H1 (cell line): ENCODE measurements around the gene NECAP2. TPM values are rescaled to one million over a fixed set of nuclear protein-coding genes. Genes with fewer than 3 reads are reported as not detected.
A peak's percentile ranks its signal among the peaks of the same experiment; 100 is the strongest.

ENCODE experiments used
- CTCF ChIA-PET: fragments of 300-600 bp; sonication (Branson Sonifier 250); formaldehyde crosslinking; loops from one replicate; lab custom pipeline; 2021; ENCODE audit not compliant: partially characterized antibody; lab: Charles Lee
- POLR2A ChIA-PET: fragments of 300-600 bp; sonication (Branson Sonifier 250); formaldehyde crosslinking; loops from one replicate; lab custom pipeline; 2021; ENCODE audit warnings: inconsistent platforms; ENCODE audit not compliant: partially characterized antibody; lab: Charles Lee
- DNase-seq, 2 experiments: peaks; one replicate each; pipeline versions ENCODE4 v3.0.0 to v3.0.0-alpha.2; 2010 to 2022; ENCODE audit warnings: low spot score in 2 of 2, low read depth in 1 of 2, mixed read lengths in 1 of 2
- FAIRE-seq: peaks from 2 replicates; lab custom pipeline; 2011; peaks lifted over from hg19 to GRCh38; lab: Jason Lieb, UNC
- H2AFZ ChIP-seq: 2 replicates; pipeline ENCODE4 v1.8.1; 2012; ENCODE audit warnings: low read length, inconsistent platforms
- H2AK5ac ChIP-seq: 2 replicates; pipeline ENCODE4 v1.6.1; 2013; ENCODE audit warnings: low read depth, low read length
- H2BK120ac ChIP-seq: replicated peaks from 2 replicates; pipeline ENCODE3; 2013; ENCODE audit warnings: low read depth, low read length, inconsistent platforms
- H2BK12ac ChIP-seq: 2 replicates; pipeline ENCODE4 v1.6.1; 2013; ENCODE audit warnings: low read depth, low read length
- H2BK15ac ChIP-seq: 2 replicates; pipeline ENCODE4 v1.6.1; 2013; ENCODE audit warnings: low read length
- H2BK20ac ChIP-seq: 2 replicates; pipeline ENCODE4 v1.6.1; 2013; ENCODE audit warnings: low read length
- H2BK5ac ChIP-seq: 2 replicates; pipeline ENCODE4 v1.6.1; 2013; ENCODE audit warnings: low read depth, low read length
- H3K14ac ChIP-seq: 2 replicates; pipeline ENCODE4 v1.6.1; 2013; ENCODE audit warnings: inconsistent platforms; ENCODE audit not compliant: insufficient read length
- H3K18ac ChIP-seq: 2 replicates; pipeline ENCODE4 v1.6.1; 2013; ENCODE audit warnings: low read length; ENCODE audit errors: extremely low read depth
- H3K23ac ChIP-seq: 2 replicates; pipeline ENCODE4 v1.6.1; 2013; ENCODE audit warnings: inconsistent platforms; ENCODE audit not compliant: insufficient read length
- H3K23me2 ChIP-seq: 2 replicates; pipeline ENCODE4 v1.6.1; 2013; ENCODE audit warnings: low read depth, low read length
- H3K27ac ChIP-seq: 2 replicates; pipeline ENCODE4 v1.6.1; 2011; ENCODE audit warnings: low read depth, low read length, inconsistent platforms
- H3K27me3 ChIP-seq, 4 experiments: replicated peaks in 1 of 4; 1 replicate in 1 of 4; 2 replicates in 3 of 4; pipeline versions ENCODE4 v1.6.1 to v1.8.1; 2011 to 2013; ENCODE audit warnings: low read length in 3 of 4, mild to moderate bottlenecking in 3 of 4, inconsistent platforms in 2 of 4, mixed read lengths in 2 of 4, moderate library complexity in 1 of 4; ENCODE audit not compliant: control insufficient read depth in 3 of 4, insufficient read depth in 3 of 4; ENCODE audit errors: extremely low read depth in 1 of 4
- H3K36me3 ChIP-seq, 4 experiments: 2 replicates each; pipeline versions ENCODE4 v1.6.1 to v1.8.1; 2011 to 2013; ENCODE audit warnings: mild to moderate bottlenecking in 4 of 4, low read length in 3 of 4, moderate library complexity in 2 of 4, control low read depth in 1 of 4, inconsistent platforms in 1 of 4; ENCODE audit not compliant: insufficient read depth in 4 of 4, control insufficient read depth in 2 of 4
- H3K4ac ChIP-seq: replicated peaks from 2 replicates; pipeline ENCODE3; 2013; ENCODE audit warnings: low read length, low read depth, mixed read lengths, inconsistent platforms; ENCODE audit not compliant: insufficient read length
- H3K4me1 ChIP-seq, 4 experiments: replicated peaks in 1 of 4; 1 replicate in 1 of 4; 2 replicates in 3 of 4; pipeline versions ENCODE4 v1.6.1 to v1.8.1; 2011 to 2013; ENCODE audit warnings: low read length in 3 of 4, inconsistent platforms in 2 of 4, mixed read lengths in 1 of 4; ENCODE audit not compliant: insufficient read depth in 4 of 4, control insufficient read depth in 3 of 4
- H3K4me2 ChIP-seq, 2 experiments: 2 replicates each; pipeline versions ENCODE4 v1.6.1 to v1.8.1; 2011 to 2013; ENCODE audit warnings: low read depth in 2 of 2, low read length in 2 of 2, control low read depth in 1 of 2, inconsistent platforms in 1 of 2, mild to moderate bottlenecking in 1 of 2; ENCODE audit not compliant: insufficient read depth in 1 of 2
- H3K4me3 ChIP-seq, 4 experiments: fragments of 200-600, 300-600 bp in 1 of 4; sonication (generic), shearing (Covaris generic), sonication (Bioruptor Twin) in 1 of 4; 2 replicates each; pipeline versions ENCODE4 v1.5.1 to v1.8.1; 2011 to 2016; ENCODE audit warnings: low read length in 4 of 4, low read depth in 3 of 4, control low read depth in 2 of 4, inconsistent platforms in 2 of 4, mild to moderate bottlenecking in 2 of 4, mixed read lengths in 1 of 4, moderate library complexity in 1 of 4; ENCODE audit not compliant: insufficient read depth in 2 of 4; ENCODE audit errors: extremely low read depth in 1 of 4
- H3K56ac ChIP-seq: replicated peaks from 2 replicates; pipeline ENCODE3; 2013; ENCODE audit warnings: low read depth, mild to moderate bottlenecking, mixed read lengths, low read length, inconsistent platforms; ENCODE audit not compliant: insufficient read length
- H3K79me1 ChIP-seq: 2 replicates; pipeline ENCODE4 v1.6.1; 2013; ENCODE audit warnings: low read depth, low read length, control low read depth
- H3K79me2 ChIP-seq, 2 experiments: 2 replicates each; pipeline versions ENCODE4 v1.6.1 to v1.8.1; 2012 to 2013; ENCODE audit warnings: low read length in 2 of 2, mild to moderate bottlenecking in 2 of 2, inconsistent platforms in 1 of 2; ENCODE audit not compliant: insufficient read depth in 2 of 2, control insufficient read depth in 1 of 2
- H3K9ac ChIP-seq, 4 experiments: replicated peaks in 1 of 4; 1 replicate in 1 of 4; 2 replicates in 3 of 4; pipeline versions ENCODE4 v1.6.1 to v1.8.1; 2011 to 2013; ENCODE audit warnings: low read depth in 3 of 4, low read length in 3 of 4, control low read depth in 2 of 4, mild to moderate bottlenecking in 2 of 4, moderate library complexity in 2 of 4, inconsistent platforms in 1 of 4; ENCODE audit errors: extremely low read depth in 1 of 4
- H3K9me3 ChIP-seq, 2 experiments: 2 replicates each; pipeline versions ENCODE4 v1.6.1 to v1.8.1; 2012 to 2013; ENCODE audit warnings: mild to moderate bottlenecking in 2 of 2, moderate library complexity in 2 of 2, control low read depth in 1 of 2, inconsistent platforms in 1 of 2, low read depth in 1 of 2, low read length in 1 of 2, mixed read lengths in 1 of 2; ENCODE audit not compliant: insufficient read depth in 2 of 2
- H4K20me1 ChIP-seq, 2 experiments: replicated peaks in 1 of 2; 2 replicates each; pipeline versions ENCODE3 to v1.8.1; 2011 to 2013; ENCODE audit warnings: inconsistent platforms in 2 of 2, low read length in 2 of 2, mild to moderate bottlenecking in 1 of 2; ENCODE audit not compliant: insufficient read depth in 2 of 2, control insufficient read depth in 1 of 2
- H4K5ac ChIP-seq: 2 replicates; pipeline ENCODE4 v1.6.1; 2013; ENCODE audit warnings: low read length, low read depth, mixed read lengths, inconsistent platforms; ENCODE audit not compliant: insufficient read length
- H4K8ac ChIP-seq: 2 replicates; pipeline ENCODE4 v1.8.0; 2013; ENCODE audit warnings: mild to moderate bottlenecking, moderate library complexity, low read length, inconsistent platforms; ENCODE audit not compliant: insufficient read depth; ENCODE audit errors: extremely low read depth
- H4K91ac ChIP-seq: replicated peaks from 2 replicates; pipeline ENCODE3; 2013; ENCODE audit warnings: low read length, mixed read lengths, inconsistent platforms; ENCODE audit not compliant: insufficient read length
- KDM1A ChIP-seq: fragments of 200-600, 300-600 bp; sonication (generic); IDR thresholded peaks from 2 replicates; pipeline ENCODE4 v1.7.1; 2016; ENCODE audit warnings: mild to moderate bottlenecking, low read length, borderline replicate concordance
- MAX ChIP-seq: IDR thresholded peaks from 2 replicates; pipeline ENCODE4 v1.6.1; 2012; ENCODE audit warnings: inconsistent platforms
- PHF8 ChIP-seq: fragments of 200-600 bp; sonication (generic); conservative IDR thresholded peaks from 2 replicates; pipeline ENCODE4 v1.7.1; 2012; ENCODE audit warnings: low read depth, mild to moderate bottlenecking, inconsistent platforms, low read length, moderate library complexity
- RBBP5 ChIP-seq: IDR thresholded peaks from 2 replicates; pipeline ENCODE4 v1.7.1; 2012; ENCODE audit warnings: low read depth, mild to moderate bottlenecking, inconsistent platforms, low read length, moderate library complexity, borderline replicate concordance
- SAP30 ChIP-seq: fragments of 300-600 bp; sonication (generic); IDR thresholded peaks from 2 replicates; pipeline ENCODE4 v1.7.1; 2012; ENCODE audit warnings: low read length, moderate library complexity, mild to moderate bottlenecking, inconsistent platforms; ENCODE audit not compliant: insufficient read depth, insufficient replicate concordance
- SP1 ChIP-seq: IDR thresholded peaks from 2 replicates; pipeline ENCODE4 v1.6.1; 2011; ENCODE audit warnings: low read depth, low read length
- WGBS, 2 experiments: shearing (Covaris generic) in 1 of 2; methylation state at CpG; one replicate each; pipeline versions ENCODE4 v1.1.6 to v1.1.7; 2013 to 2015; ENCODE audit warnings: low lambda C conversion rate in 2 of 2, mixed read lengths in 2 of 2, inconsistent platforms in 1 of 2, low coverage in 1 of 2, missing lambda C conversion rate in 1 of 2; ENCODE audit not compliant: insufficient replicate concordance in 2 of 2, insufficient coverage in 1 of 2, insufficient read length in 1 of 2; ENCODE audit errors: extremely low coverage in 1 of 2, missing lambda C conversion rate in 1 of 2; 5-methylcytosine and 5-hydroxymethylcytosine counted together
- polyA plus RNA-seq, 7 experiments: library from polyadenylated mRNA; depleted of rRNA in 3 of 7; stranded (reverse) in 5 of 7; unstranded in 2 of 7; fragments of >200 nt in 5 of 7; fragments of 200-250 nt in 2 of 7; gene quantifications; 1 replicate in 5 of 7; 2 replicates in 1 of 7; 4 replicates in 1 of 7; pipeline versions ENCODE4 v1.2.1 to v1.2.3, GENCODE V29; 2011 to 2013; ENCODE audit warnings: missing spikeins in 2 of 7, mixed read lengths in 2 of 7
- total RNA-seq: library from RNA; stranded (reverse); fragmentation: NEBNext Ultra II Directional; extraction: Animal tissue kit (Norgen Biotek cat#: 25700); gene quantifications from 2 replicates; pipeline ENCODE4 v1.2.1, GENCODE V29; 2021
- TF ChIP-seq, protein P1 (sequence below), 3 experiments: IDR thresholded peaks; 1 replicate in 2 of 3; 2 replicates in 1 of 3; pipeline versions ENCODE4 v1.5.1 to v1.6.1; 2011; ENCODE audit warnings: low read length in 3 of 3, mild to moderate bottlenecking in 3 of 3, inconsistent platforms in 2 of 3, low read depth in 1 of 3, moderate library complexity in 1 of 3; ENCODE audit not compliant: insufficient read depth in 1 of 3; ENCODE audit errors: control extremely low read depth in 1 of 3

The NECAP2 gene
- total and polyA plus RNA-seq, 2 of the 8 experiments (the other 6 are each of a cell fraction or from before 2014, with no cell fraction given): 24.4 to 29.7 TPM

GRCh38 chr1:16498573-16499413 lies 58.3 kb downstream of the NECAP2 start:
- Histone ChIP-seq H3K4me2 (peak overlapping the region; percentile 90 to 97), H3K4me3 (peak overlapping the region; percentile 55 to 74 (median 74)), H4K20me1 (no peaks in the 10 kb centered on the region), H3K79me2 (no peaks in the 10 kb centered on the region; a peak in 1 of 4 replicates), H2BK5ac (0 out of 2 replicates have a peak overlapping the region, but pooled peaks have one; percentile 93), H4K5ac (peak overlapping the region; percentile 66), H3K4me1 (peaks cover 0 to 2% (median 1%) of the 10 kb centered on the region in 4 experiments; a peak in 2 of 7 replicates), H2BK120ac (no peak overlapping the region), H2BK20ac (no peak overlapping the region), H3K56ac (no peak overlapping the region), H3K23ac (no peak overlapping the region), H2AK5ac (no peak overlapping the region), H4K8ac (peak overlapping the region; percentile 85), H3K4ac (no peak overlapping the region), H3K14ac (no peak overlapping the region), H2BK15ac (peak overlapping the region; percentile 95; the same call in 1 of the 2 replicates), H4K91ac (no peak overlapping the region), H3K79me1 (no peaks in the 10 kb centered on the region), H3K27me3 (no peaks in the 10 kb centered on the region), H2BK12ac (no peak overlapping the region), H2AFZ (peak overlapping the region; percentile 93; the same call in 1 of the 2 replicates)
- DNase-seq (peak; percentile 70 to 96), FAIRE-seq (no peak)
- WGBS, 2 experiments: 2% methylated on average over 55 of the region's 108 CpGs; no CpG with 5 or more reads in 1 of the 2 experiments
- CTCF ChIA-PET: no interaction called here
- TF ChIP-seq SAP30 (no peak), MAX (0 out of 2 replicates have a peak, but pooled peaks have one; percentile 8), SP1 (no peak), PHF8 (peak; percentile 40; the same call in 1 of the 2 replicates), KDM1A (peak; percentile 74), RBBP5 (0 out of 2 replicates have a peak, but pooled peaks have one; percentile 5)
- TF ChIP-seq, protein P1, sequence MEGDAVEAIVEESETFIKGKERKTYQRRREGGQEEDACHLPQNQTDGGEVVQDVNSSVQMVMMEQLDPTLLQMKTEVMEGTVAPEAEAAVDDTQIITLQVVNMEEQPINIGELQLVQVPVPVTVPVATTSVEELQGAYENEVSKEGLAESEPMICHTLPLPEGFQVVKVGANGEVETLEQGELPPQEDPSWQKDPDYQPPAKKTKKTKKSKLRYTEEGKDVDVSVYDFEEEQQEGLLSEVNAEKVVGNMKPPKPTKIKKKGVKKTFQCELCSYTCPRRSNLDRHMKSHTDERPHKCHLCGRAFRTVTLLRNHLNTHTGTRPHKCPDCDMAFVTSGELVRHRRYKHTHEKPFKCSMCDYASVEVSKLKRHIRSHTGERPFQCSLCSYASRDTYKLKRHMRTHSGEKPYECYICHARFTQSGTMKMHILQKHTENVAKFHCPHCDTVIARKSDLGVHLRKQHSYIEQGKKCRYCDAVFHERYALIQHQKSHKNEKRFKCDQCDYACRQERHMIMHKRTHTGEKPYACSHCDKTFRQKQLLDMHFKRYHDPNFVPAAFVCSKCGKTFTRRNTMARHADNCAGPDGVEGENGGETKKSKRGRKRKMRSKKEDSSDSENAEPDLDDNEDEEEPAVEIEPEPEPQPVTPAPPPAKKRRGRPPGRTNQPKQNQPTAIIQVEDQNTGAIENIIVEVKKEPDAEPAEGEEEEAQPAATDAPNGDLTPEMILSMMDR (IDR thresholded peaks at IDR 0.05; ENCODE audit: control extremely low read depth in 1 of 3, insufficient read depth in 1 of 3, low read depth in 1 of 3, low read length in 3 of 3): peak in 1 of 3 experiments; percentile 7; a peak in 1 of 4 replicates
- TF ChIP-seq, all 59 proteins: peak for 5
- POLR2A ChIA-PET: interaction anchor here (1.2 to 1.8 kb wide), 2 partner anchors 10 to 15 kb away, joined by 3 to 7 read pairs; no protein-coding TSS in a partner anchor
- no peaks in the 10 kb centered on the region for H3K9me3 ChIP-seq
- no peak overlapping the region; the same call in 1 of the 2 replicates for H3K27ac ChIP-seq
- peak overlapping the region; percentile 98 for H3K18ac ChIP-seq
- H3K23me2 ChIP-seq: peaks cover 4% of the 10 kb centered on the region; the same call in 1 of the 2 replicates
- peak overlapping the region in 3 of 4 experiments; percentile 60 to 79 (median 68); a peak in 6 of 7 replicates for H3K9ac ChIP-seq
- no peaks in the 10 kb centered on the region for H3K36me3 ChIP-seq
